ENCODE data around the gene NKX2-4. TPM values are rescaled to one million over a fixed set of nuclear protein-coding genes. Genes with fewer than 3 reads are reported as not detected.

NKX2-4 gene
- total and polyA plus RNA-seq, 9 of the 15 experiments (the other 6 are each of a cell fraction or from before 2014, with no cell fraction given): not detected

GRCh38 chr20:21358737-21359136, 38.6 kb downstream of the NKX2-4 start:
- no TSS peak for BruUV-seq (replicated peaks)
- Histone ChIP-seq H3K9me1 (ENCODE audit: control insufficient read depth, insufficient read depth, low read length) (no peaks in the 10 kb centered on the region), H3K36me3 (ENCODE audit: control insufficient read depth, insufficient read depth, low read length) (peaks cover 74% of the 10 kb centered on the region), H3K9ac (ENCODE audit: insufficient read depth in 1 of 2, low read depth in 2 of 2, low read length in 2 of 2) (no peak overlapping the region), H3K4me2 (ENCODE audit: insufficient read depth, low read length) (no peak overlapping the region), H3K9me3 (replicated peaks; ENCODE audit: control insufficient read depth, insufficient read depth, low read depth, low read length) (no peaks in the 10 kb centered on the region), H3K27ac (ENCODE audit: extremely low read depth, low read depth, low read length) (no peak overlapping the region), H4K20me1 (replicated peaks; ENCODE audit: control insufficient read depth, insufficient read depth, low read length) (no peaks in the 10 kb centered on the region), H2AFZ (ENCODE audit: low read depth, low read length) (no peak overlapping the region), H3K4me1 (replicated peaks in 1 of 2; ENCODE audit: control insufficient read depth in 2 of 2, insufficient read depth in 2 of 2, low read length in 2 of 2) (no peaks in the 10 kb centered on the region), H3K27me3 (ENCODE audit: control insufficient read depth in 2 of 2, insufficient read depth in 2 of 2, low read length in 2 of 2) (no peaks in the 10 kb centered on the region), H3K4me3 (no peak overlapping the region), H3K79me2 (ENCODE audit: control insufficient read depth, insufficient read depth, low read length) (no peaks in the 10 kb centered on the region; the same call in 2 of the 3 replicates)
- no peak for ATAC-seq
- intact Hi-C loops (cut with micrococcal nuclease): no loop called here
- in situ Hi-C loops (cut with MboI): no loop called here
- CTCF ChIA-PET (ENCODE audit: low intra/inter-chr PET ratio): no interaction called here
- 97% methylated on average over 5 of the region's 5 CpGs for WGBS (ENCODE audit: insufficient coverage, low coverage, missing lambda C conversion rate)
- POLR2A ChIA-PET: no interaction called here
- no peak for DNase-seq (ENCODE audit: extremely low read depth in 1 of 4, low spot score in 3 of 4)
- TF ChIP-seq ZNF212 (CRISPR knock-in tag; IDR thresholded peaks at IDR 0.05) (no peak), CXXC5 (CRISPR knock-in tag; IDR thresholded peaks at IDR 0.05) (no peak), NFIC (IDR thresholded peaks at IDR 0.05) (no peak), PTTG1 (tag; IDR thresholded peaks at IDR 0.05; ENCODE audit: low read depth) (no peak), TAF7 (tag; IDR thresholded peaks at IDR 0.05) (no peak), NRF1 (conservative IDR thresholded peaks at IDR 0.05 in 1 of 2, IDR thresholded peaks at IDR 0.05 in 1 of 2) (no peak), RBM39 (optimal IDR thresholded peaks at IDR 0.05; ENCODE audit: low read depth, low read length) (no peak), PHB2 (IDR thresholded peaks at IDR 0.05; ENCODE audit: low read depth) (no peak), HDAC6 (IDR thresholded peaks at IDR 0.05; ENCODE audit: low read depth, low read length) (no peak), BRD9 (IDR thresholded peaks at IDR 0.05; ENCODE audit: low read depth, partially characterized antibody) (no peak), NR0B1 (IDR thresholded peaks at IDR 0.05; ENCODE audit: partially characterized antibody) (no peak), MTF1 (CRISPR knock-in tag; IDR thresholded peaks at IDR 0.05; ENCODE audit: borderline replicate concordance) (no peak), ZNF395 (CRISPR knock-in tag; IDR thresholded peaks at IDR 0.05) (no peak), L3MBTL2 (IDR thresholded peaks at IDR 0.05) (no peak), TGIF2 (CRISPR knock-in tag; IDR thresholded peaks at IDR 0.05) (no peak), ELK3 (CRISPR knock-in tag; IDR thresholded peaks at IDR 0.05) (no peak), SMAD3 (CRISPR knock-in tag; conservative IDR thresholded peaks at IDR 0.05) (no peak), U2AF2 (optimal IDR thresholded peaks at IDR 0.05; ENCODE audit: low read depth, low read length) (no peak), NR2F6 (CRISPR knock-in tag; IDR thresholded peaks at IDR 0.05) (no peak), ZNF253 (CRISPR knock-in tag; conservative IDR thresholded peaks at IDR 0.05) (no peak)
- no peak for FAIRE-seq
